K562 (cell line): ENCODE results near the gene SCRN3. TPM values are rescaled to one million over a fixed set of nuclear protein-coding genes. Genes with fewer than 3 reads are reported as not detected.

Experiments used
- ARID2 ChIP-seq: fragments of 450-650 bp; IDR thresholded peaks from 2 replicates; pipeline ENCODE4 v1.6.1; 2017; ENCODE audit warnings: antibody characterized with exemption, mild to moderate bottlenecking
- FOSL1 ChIP-seq: fragments of 200-800 bp; sonication (Bioruptor generic); conservative IDR thresholded peaks from 2 replicates; pipeline ENCODE4 v1.6.1; 2016; ENCODE audit warnings: missing genetic modification characterization, missing compliant biosample characterization
- FOXK2 ChIP-seq, 2 experiments: fragments of 450-650 bp; IDR thresholded peaks in 1 of 2; conservative IDR thresholded peaks in 1 of 2; 2 replicates each; pipeline ENCODE4 v1.6.1; 2016; ENCODE audit warnings: low read depth in 2 of 2, mild to moderate bottlenecking in 1 of 2
- NCOR1 ChIP-seq: fragments of 450-650 bp; IDR thresholded peaks from 2 replicates; pipeline ENCODE4 v1.6.1; 2016; ENCODE audit warnings: mild to moderate bottlenecking, moderate library complexity
- PTRF ChIP-seq: fragments of 450-650 bp; IDR thresholded peaks from 2 replicates; pipeline ENCODE4 v1.6.1; 2016; ENCODE audit warnings: mild to moderate bottlenecking, missing genetic modification characterization, missing compliant biosample characterization
- ZNF165 ChIP-seq: fragments of 250-450 bp; sonication (Bioruptor Pico); IDR thresholded peaks from 2 replicates; pipeline ENCODE4 v1.4.0; 2020; ENCODE audit warnings: borderline replicate concordance
- ZNF589 ChIP-seq: fragments of 200-800 bp; sonication (Bioruptor generic); IDR thresholded peaks from 2 replicates; pipeline ENCODE4 v1.6.1; 2016; ENCODE audit warnings: low read depth, missing genetic modification characterization, missing compliant biosample characterization
- ZNF668 ChIP-seq: fragments of 250-450 bp; sonication (Bioruptor Pico); IDR thresholded peaks from 2 replicates; pipeline ENCODE4 v1.8.0; 2022; ENCODE audit warnings: mild to moderate bottlenecking, inconsistent platforms
- polyA plus RNA-seq, 8 experiments: library from polyadenylated mRNA; depleted of rRNA in 4 of 8; stranded (reverse) in 5 of 8; unstranded in 3 of 8; fragments of >200 nt; fragmentation: Nextera tagmentation in 2 of 8; fragmentation: Illumina TruSeq in 1 of 8; extraction: Ambion mirVana in 2 of 8; extraction: Trizol in 1 of 8; gene quantifications; 2 replicates each; pipeline versions ENCODE4 v1.2.1 to v1.2.3, GENCODE V29; 2011 to 2014; ENCODE audit warnings: inconsistent platforms in 1 of 8, missing spikeins in 1 of 8
- total RNA-seq, 7 experiments: library from RNA; depleted of rRNA in 6 of 7; stranded (reverse); fragments of >200 nt in 6 of 7; fragmentation: Illumina TruSeq in 2 of 7; extraction: Trizol in 2 of 7; gene quantifications; 2 replicates each; pipeline versions ENCODE4 v1.2.1 to v1.2.3, GENCODE V29; 2011 to 2021; ENCODE audit warnings: low replicate concordance in 1 of 7
- TF ChIP-seq, protein P1 (sequence below): fragments of 250-450 bp; sonication (Bioruptor Pico); IDR thresholded peaks from 2 replicates; pipeline ENCODE4 v1.4.0; 2020; ENCODE audit warnings: mild to moderate bottlenecking
- TF ChIP-seq, protein P2 (sequence below): fragments of 450-650 bp; IDR thresholded peaks from 2 replicates; pipeline ENCODE4 v1.6.1; 2016; ENCODE audit warnings: low read depth, mild to moderate bottlenecking, moderate library complexity
- TF ChIP-seq, protein P3 (sequence below): fragments of 450-650 bp; IDR thresholded peaks from 2 replicates; pipeline ENCODE4 v1.6.1; 2018; ENCODE audit warnings: mild to moderate bottlenecking, low read depth; ENCODE audit not compliant: partially characterized antibody
- TF ChIP-seq, protein P4 (sequence below), 2 experiments: fragments of 150-350 bp in 1 of 2; IDR thresholded peaks; 2 replicates each; pipeline ENCODE4 v1.6.1; 2012 to 2016; ENCODE audit warnings: low read depth in 2 of 2, low read length in 2 of 2, mild to moderate bottlenecking in 1 of 2, moderate library complexity in 1 of 2
- TF ChIP-seq, protein P5 (sequence below): fragments of 250-450 bp; sonication (Bioruptor Pico); IDR thresholded peaks from 2 replicates; pipeline ENCODE4 v1.5.0; 2021; ENCODE audit warnings: mild to moderate bottlenecking, borderline replicate concordance

Gene SCRN3
- total and polyA plus RNA-seq, 9 of the 15 experiments (the other 6 are each of a cell fraction or from before 2014, with no cell fraction given), result 7.7 to 21.8 (median 20.0) TPM

DNA sequence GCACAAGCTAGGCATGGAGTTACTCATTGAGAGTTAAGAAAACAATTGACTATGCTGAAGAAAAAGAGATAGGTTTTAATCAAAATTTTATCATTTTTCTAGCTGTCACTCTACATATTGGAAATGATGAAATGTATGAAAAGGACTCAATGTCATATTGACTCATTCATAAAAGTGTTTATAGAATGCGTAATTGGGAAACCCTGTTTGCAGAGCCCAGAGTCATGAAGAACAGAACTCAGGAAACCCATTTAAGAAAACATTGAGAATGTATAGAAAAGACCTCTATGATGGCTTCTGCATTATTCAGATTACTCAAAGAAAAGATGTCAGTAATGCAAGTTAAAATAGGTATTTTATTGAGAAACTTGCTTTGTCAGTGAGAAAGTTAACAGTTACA lies 36.4 kb downstream of the SCRN3 start (continued):
- TF ChIP-seq, protein P1, sequence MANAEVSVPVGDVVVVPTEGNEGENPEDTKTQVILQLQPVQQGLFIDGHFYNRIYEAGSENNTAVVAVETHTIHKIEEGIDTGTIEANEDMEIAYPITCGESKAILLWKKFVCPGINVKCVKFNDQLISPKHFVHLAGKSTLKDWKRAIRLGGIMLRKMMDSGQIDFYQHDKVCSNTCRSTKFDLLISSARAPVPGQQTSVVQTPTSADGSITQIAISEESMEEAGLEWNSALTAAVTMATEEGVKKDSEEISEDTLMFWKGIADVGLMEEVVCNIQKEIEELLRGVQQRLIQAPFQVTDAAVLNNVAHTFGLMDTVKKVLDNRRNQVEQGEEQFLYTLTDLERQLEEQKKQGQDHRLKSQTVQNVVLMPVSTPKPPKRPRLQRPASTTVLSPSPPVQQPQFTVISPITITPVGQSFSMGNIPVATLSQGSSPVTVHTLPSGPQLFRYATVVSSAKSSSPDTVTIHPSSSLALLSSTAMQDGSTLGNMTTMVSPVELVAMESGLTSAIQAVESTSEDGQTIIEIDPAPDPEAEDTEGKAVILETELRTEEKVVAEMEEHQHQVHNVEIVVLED, result no peak
- no peak for TF ChIP-seq NCOR1
- TF ChIP-seq, protein P2, sequence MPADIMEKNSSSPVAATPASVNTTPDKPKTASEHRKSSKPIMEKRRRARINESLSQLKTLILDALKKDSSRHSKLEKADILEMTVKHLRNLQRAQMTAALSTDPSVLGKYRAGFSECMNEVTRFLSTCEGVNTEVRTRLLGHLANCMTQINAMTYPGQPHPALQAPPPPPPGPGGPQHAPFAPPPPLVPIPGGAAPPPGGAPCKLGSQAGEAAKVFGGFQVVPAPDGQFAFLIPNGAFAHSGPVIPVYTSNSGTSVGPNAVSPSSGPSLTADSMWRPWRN, result no peak
- TF ChIP-seq, protein P3, sequence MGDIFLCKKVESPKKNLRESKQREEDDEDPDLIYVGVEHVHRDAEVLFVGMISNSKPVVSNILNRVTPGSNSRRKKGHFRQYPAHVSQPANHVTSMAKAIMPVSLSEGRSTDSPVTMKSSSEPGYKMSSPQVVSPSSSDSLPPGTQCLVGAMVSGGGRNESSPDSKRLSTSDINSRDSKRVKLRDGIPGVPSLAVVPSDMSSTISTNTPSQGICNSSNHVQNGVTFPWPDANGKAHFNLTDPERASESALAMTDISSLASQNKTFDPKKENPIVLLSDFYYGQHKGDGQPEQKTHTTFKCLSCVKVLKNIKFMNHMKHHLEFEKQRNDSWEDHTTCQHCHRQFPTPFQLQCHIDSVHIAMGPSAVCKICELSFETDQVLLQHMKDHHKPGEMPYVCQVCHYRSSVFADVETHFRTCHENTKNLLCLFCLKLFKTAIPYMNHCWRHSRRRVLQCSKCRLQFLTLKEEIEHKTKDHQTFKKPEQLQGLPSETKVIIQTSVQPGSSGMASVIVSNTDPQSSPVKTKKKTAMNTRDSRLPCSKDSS, result no peak
- TF ChIP-seq ARID2, result no peak
- TF ChIP-seq PTRF (tag), result no peak
- no peak for TF ChIP-seq FOSL1 (tag)
- no peak for TF ChIP-seq ZNF668 (CRISPR knock-in tag)
- TF ChIP-seq, protein P4, sequence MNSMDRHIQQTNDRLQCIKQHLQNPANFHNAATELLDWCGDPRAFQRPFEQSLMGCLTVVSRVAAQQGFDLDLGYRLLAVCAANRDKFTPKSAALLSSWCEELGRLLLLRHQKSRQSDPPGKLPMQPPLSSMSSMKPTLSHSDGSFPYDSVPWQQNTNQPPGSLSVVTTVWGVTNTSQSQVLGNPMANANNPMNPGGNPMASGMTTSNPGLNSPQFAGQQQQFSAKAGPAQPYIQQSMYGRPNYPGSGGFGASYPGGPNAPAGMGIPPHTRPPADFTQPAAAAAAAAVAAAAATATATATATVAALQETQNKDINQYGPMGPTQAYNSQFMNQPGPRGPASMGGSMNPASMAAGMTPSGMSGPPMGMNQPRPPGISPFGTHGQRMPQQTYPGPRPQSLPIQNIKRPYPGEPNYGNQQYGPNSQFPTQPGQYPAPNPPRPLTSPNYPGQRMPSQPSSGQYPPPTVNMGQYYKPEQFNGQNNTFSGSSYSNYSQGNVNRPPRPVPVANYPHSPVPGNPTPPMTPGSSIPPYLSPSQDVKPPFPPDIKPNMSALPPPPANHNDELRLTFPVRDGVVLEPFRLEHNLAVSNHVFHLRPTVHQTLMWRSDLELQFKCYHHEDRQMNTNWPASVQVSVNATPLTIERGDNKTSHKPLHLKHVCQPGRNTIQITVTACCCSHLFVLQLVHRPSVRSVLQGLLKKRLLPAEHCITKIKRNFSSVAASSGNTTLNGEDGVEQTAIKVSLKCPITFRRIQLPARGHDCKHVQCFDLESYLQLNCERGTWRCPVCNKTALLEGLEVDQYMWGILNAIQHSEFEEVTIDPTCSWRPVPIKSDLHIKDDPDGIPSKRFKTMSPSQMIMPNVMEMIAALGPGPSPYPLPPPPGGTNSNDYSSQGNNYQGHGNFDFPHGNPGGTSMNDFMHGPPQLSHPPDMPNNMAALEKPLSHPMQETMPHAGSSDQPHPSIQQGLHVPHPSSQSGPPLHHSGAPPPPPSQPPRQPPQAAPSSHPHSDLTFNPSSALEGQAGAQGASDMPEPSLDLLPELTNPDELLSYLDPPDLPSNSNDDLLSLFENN (IDR thresholded peaks at IDR 0.05; ENCODE audit: low read depth in 2 of 2, low read length in 2 of 2), result no peak
- no peak for TF ChIP-seq ZNF589 (CRISPR knock-in tag)
- TF ChIP-seq FOXK2 (conservative IDR thresholded peaks at IDR 0.05 in 1 of 2, IDR thresholded peaks at IDR 0.05 in 1 of 2; ENCODE audit: low read depth in 2 of 2), result no peak
- TF ChIP-seq ZNF165, result no peak
- TF ChIP-seq, protein P5, sequence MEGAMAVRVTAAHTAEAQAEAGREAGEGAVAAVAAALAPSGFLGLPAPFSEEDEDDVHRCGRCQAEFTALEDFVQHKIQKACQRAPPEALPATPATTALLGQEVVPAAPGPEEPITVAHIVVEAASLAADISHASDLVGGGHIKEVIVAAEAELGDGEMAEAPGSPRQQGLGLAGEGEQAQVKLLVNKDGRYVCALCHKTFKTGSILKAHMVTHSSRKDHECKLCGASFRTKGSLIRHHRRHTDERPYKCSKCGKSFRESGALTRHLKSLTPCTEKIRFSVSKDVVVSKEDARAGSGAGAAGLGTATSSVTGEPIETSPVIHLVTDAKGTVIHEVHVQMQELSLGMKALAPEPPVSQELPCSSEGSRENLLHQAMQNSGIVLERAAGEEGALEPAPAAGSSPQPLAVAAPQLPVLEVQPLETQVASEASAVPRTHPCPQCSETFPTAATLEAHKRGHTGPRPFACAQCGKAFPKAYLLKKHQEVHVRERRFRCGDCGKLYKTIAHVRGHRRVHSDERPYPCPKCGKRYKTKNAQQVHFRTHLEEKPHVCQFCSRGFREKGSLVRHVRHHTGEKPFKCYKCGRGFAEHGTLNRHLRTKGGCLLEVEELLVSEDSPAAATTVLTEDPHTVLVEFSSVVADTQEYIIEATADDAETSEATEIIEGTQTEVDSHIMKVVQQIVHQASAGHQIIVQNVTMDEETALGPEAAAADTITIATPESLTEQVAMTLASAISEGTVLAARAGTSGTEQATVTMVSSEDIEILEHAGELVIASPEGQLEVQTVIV (CRISPR knock-in tag), result no peak
